SK-N-MC (cell line): ENCODE results near the gene CIROP.

Experiments
- EZH2 ChIP-seq: fragments of 200-600 bp; sonication (generic); IDR thresholded peaks from one replicate; pipeline ENCODE4 v1.6.1; 2017; ENCODE audit warnings: antibody characterized with exemption
- POLR2AphosphoS5 ChIP-seq: IDR thresholded peaks from 2 replicates; pipeline ENCODE4 v1.6.1; 2012; ENCODE audit warnings: mild to moderate bottlenecking, low read depth, low read length, borderline replicate concordance

DNA sequence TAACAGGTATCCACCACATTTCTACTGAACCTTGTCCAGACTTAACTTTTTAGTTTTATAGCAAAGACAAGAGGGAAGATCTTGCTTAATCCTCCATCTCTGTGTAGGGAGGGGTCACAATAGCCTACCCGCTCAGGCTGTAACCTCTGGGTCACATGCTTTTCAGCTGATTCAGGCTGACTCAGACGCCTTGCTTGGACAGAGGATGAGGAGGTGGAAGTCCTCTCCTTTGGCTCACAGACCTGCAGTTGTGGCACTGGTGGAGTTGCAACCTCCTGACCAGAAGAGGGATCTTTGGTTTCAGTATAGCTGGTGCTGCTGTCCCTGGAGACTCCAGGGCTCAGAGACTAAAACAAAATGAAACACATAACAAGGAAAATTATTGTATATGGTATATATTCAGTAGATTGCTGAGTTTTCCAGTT lies 26.1 kb downstream of the CIROP start:
- no peak for TF ChIP-seq POLR2AphosphoS5
- TF ChIP-seq EZH2 = no peak
